Endodermal cell (in vitro differentiated cells): ENCODE results near the gene TMPRSS4. TPM values are rescaled to one million over a fixed set of nuclear protein-coding genes. Genes with fewer than 3 reads are reported as not detected.
A peak's percentile ranks its signal among the peaks of the same experiment; 100 is the strongest.

Experiments
- DNase-seq: peaks from one replicate; pipeline ENCODE4 v3.0.0-alpha.2; 2017
- H3K27ac ChIP-seq: 2 replicates; pipeline ENCODE4 v1.5.1; 2013; ENCODE audit warnings: mild to moderate bottlenecking, low read depth, low read length, moderate library complexity
- H3K27me3 ChIP-seq: 2 replicates; pipeline ENCODE4 v1.6.1; 2013; ENCODE audit warnings: mild to moderate bottlenecking, low read length, moderate library complexity; ENCODE audit not compliant: insufficient read depth, control insufficient read depth, poor library complexity, severe bottlenecking
- H3K36me3 ChIP-seq: 2 replicates; pipeline ENCODE4 v1.7.0; 2013; ENCODE audit warnings: mild to moderate bottlenecking, low read length, moderate library complexity; ENCODE audit not compliant: control insufficient read depth, insufficient read depth
- H3K4me1 ChIP-seq: one replicate; pipeline ENCODE4 v1.7.0; 2013; ENCODE audit warnings: low read length; ENCODE audit not compliant: control insufficient read depth, insufficient read depth
- H3K4me3 ChIP-seq: 2 replicates; pipeline ENCODE4 v1.5.1; 2013; ENCODE audit warnings: mild to moderate bottlenecking, low read length, moderate library complexity
- H3K9ac ChIP-seq: 2 replicates; pipeline ENCODE4 v1.6.1; 2013; ENCODE audit warnings: mild to moderate bottlenecking, low read length, moderate library complexity; ENCODE audit not compliant: poor library complexity, severe bottlenecking; ENCODE audit errors: extremely low read depth
- H3K9me3 ChIP-seq: 2 replicates; pipeline ENCODE4 v1.6.1; 2013; ENCODE audit warnings: mild to moderate bottlenecking, low read length, moderate library complexity; ENCODE audit not compliant: control insufficient read depth
- H3K27ac Mint-ChIP-seq: 2 replicates; pipeline ENCODE4 v1.8.0; 2020; ENCODE audit warnings: mixed read lengths
- H3K27me3 Mint-ChIP-seq: 2 replicates; pipeline ENCODE4 v1.8.0; 2021; ENCODE audit warnings: mild to moderate bottlenecking, mixed read lengths; ENCODE audit not compliant: insufficient read depth
- H3K36me3 Mint-ChIP-seq: 2 replicates; pipeline ENCODE4 v1.8.0; 2020; ENCODE audit warnings: low read depth, mixed read lengths
- H3K4me1 Mint-ChIP-seq: 2 replicates; pipeline ENCODE4 v1.8.0; 2020; ENCODE audit warnings: mixed read lengths
- H3K4me3 Mint-ChIP-seq: 2 replicates; pipeline ENCODE4 v1.8.0; 2020; ENCODE audit warnings: mild to moderate bottlenecking, moderate library complexity, mixed read lengths
- H3K9me3 Mint-ChIP-seq: 2 replicates; pipeline ENCODE4 v1.8.0; 2020; ENCODE audit warnings: mild to moderate bottlenecking, mixed read lengths
- WGBS, 2 experiments: methylation state at CpG; one replicate each; pipeline versions ENCODE4 v1.1.5 to v1.1.7; 2013; ENCODE audit warnings: missing lambda C conversion rate in 2 of 2, mixed read lengths in 1 of 2; ENCODE audit not compliant: insufficient coverage in 1 of 2, insufficient read length in 1 of 2; 5-methylcytosine and 5-hydroxymethylcytosine counted together
- total RNA-seq, 2 donors: library from RNA; stranded (reverse); fragmentation: NEBNext Ultra II Directional in 1 of 2; extraction: Animal tissue kit (Norgen Biotek cat#: 25700) in 1 of 2; gene quantifications; 2 replicates in 1 of 2; 3 replicates in 1 of 2; pipeline ENCODE4 v1.2.1, GENCODE V29; 2021
- TF ChIP-seq, protein P1 (sequence below): fragments of 200-600 bp; sonication (generic); conservative IDR thresholded peaks from 2 replicates; pipeline ENCODE4 v1.5.0; 2021; ENCODE audit warnings: antibody characterized with exemption, mild to moderate bottlenecking

The TMPRSS4 gene
- total RNA-seq, 2 donors from 2014 or later: not detected

DNA sequence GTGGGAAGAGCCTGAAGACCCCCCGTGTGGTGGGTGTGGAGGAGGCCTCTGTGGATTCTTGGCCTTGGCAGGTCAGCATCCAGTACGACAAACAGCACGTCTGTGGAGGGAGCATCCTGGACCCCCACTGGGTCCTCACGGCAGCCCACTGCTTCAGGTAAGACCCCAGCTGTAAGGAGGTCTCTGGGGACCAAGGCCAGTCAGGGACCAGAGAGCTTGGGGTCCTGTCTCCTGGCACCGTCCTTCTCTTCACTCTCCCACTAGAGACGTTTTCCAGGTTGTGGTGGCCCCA lies 34.8 kb downstream of the TMPRSS4 start:
- no peak for DNase-seq
- Mint-ChIP-seq H3K4me3 (no peak overlapping the region), H3K36me3 (no peaks in the 10 kb centered on the region), H3K9me3 (peaks cover 4% of the 10 kb centered on the region), H3K27me3 (peaks cover 8% of the 10 kb centered on the region), H3K27ac (no peak overlapping the region), H3K4me1 (peaks cover 6% of the 10 kb centered on the region)
- no peaks in the 10 kb centered on the region for H3K36me3 ChIP-seq
- no peaks in the 10 kb centered on the region for H3K4me1 ChIP-seq
- TF ChIP-seq, protein P1, sequence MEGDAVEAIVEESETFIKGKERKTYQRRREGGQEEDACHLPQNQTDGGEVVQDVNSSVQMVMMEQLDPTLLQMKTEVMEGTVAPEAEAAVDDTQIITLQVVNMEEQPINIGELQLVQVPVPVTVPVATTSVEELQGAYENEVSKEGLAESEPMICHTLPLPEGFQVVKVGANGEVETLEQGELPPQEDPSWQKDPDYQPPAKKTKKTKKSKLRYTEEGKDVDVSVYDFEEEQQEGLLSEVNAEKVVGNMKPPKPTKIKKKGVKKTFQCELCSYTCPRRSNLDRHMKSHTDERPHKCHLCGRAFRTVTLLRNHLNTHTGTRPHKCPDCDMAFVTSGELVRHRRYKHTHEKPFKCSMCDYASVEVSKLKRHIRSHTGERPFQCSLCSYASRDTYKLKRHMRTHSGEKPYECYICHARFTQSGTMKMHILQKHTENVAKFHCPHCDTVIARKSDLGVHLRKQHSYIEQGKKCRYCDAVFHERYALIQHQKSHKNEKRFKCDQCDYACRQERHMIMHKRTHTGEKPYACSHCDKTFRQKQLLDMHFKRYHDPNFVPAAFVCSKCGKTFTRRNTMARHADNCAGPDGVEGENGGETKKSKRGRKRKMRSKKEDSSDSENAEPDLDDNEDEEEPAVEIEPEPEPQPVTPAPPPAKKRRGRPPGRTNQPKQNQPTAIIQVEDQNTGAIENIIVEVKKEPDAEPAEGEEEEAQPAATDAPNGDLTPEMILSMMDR: no peak
- no peaks in the 10 kb centered on the region for H3K27me3 ChIP-seq
- 93 to 94% methylated on average over 5 to 6 of the region's 6 CpGs for WGBS, 2 experiments
- H3K9me3 ChIP-seq: peaks cover 8% of the 10 kb centered on the region
- H3K4me3 ChIP-seq: no peak overlapping the region
- no peak overlapping the region for H3K27ac ChIP-seq
- H3K9ac ChIP-seq: no peak overlapping the region

DNA sequence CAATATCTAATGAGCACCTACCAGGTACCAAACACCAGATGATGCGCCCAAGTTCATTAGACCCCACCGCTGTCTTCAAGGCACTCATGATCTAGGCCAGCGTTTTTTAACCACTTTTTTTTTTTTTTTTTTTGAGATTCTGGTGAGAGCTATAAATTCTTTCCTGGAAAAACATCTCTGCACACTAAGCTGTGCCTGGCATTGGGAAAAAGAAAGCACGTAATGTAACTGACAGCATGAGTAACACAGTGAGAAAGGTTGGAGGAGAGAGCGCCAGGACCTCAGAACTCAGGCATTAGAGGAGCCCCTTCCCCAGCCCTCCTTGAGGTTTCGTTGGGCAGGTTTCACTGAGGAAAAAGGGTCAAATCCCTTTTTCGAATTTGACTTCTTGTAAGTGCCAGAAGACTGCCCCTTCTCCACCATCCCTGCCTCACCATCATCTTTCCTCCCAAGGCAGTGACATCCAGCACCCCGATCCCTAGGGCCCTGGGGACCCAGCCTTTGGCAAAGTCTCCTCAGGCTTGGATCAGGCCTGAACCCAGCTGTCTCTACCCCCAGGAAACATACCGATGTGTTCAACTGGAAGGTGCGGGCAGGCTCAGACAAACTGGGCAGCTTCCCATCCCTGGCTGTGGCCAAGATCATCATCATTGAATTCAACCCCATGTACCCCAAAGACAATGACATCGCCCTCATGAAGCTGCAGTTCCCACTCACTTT lies 36.0 kb downstream of the TMPRSS4 start:
- Histone ChIP-seq H3K27ac (no peak overlapping the region), H3K4me3 (no peak overlapping the region), H3K27me3 (no peaks in the 10 kb centered on the region), H3K4me1 (peaks cover 2% of the 10 kb centered on the region), H3K9me3 (peaks cover 10% of the 10 kb centered on the region), H3K36me3 (no peaks in the 10 kb centered on the region), H3K9ac (no peak overlapping the region)
- WGBS, 2 experiments: 89 to 96% methylated on average over 7 to 11 of the region's 11 CpGs
- TF ChIP-seq, protein P1: no peak
- Mint-ChIP-seq H3K27me3 (peaks cover 9% of the 10 kb centered on the region), H3K9me3 (peaks cover 4% of the 10 kb centered on the region), H3K4me3 (no peak overlapping the region), H3K36me3 (no peaks in the 10 kb centered on the region), H3K4me1 (peaks cover 6% of the 10 kb centered on the region), H3K27ac (no peak overlapping the region)
- no peak for DNase-seq

DNA sequence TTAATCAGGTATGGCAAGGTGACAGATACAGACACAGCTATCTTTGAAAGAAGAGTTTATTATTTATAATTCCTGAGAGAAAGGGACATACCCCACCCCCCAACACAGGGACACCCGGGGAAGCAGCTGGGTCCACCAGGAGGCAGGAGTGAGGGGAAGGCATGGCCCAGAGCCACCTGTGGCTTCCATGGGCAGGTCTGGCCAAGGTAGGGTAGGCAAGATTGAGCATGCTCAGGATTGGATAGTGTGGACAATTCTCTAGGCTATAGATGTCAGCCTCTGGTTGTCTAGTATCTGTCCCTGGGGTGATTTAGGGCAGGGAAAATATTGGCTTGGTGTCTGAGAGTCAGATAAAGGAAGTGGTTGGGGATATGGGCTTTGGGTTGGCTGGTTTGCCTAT lies 37.4 kb downstream of the TMPRSS4 start:
- Histone ChIP-seq H3K27me3 (no peaks in the 10 kb centered on the region), H3K27ac (no peak overlapping the region), H3K36me3 (no peaks in the 10 kb centered on the region), H3K9ac (no peak overlapping the region), H3K4me3 (no peak overlapping the region), H3K4me1 (peaks cover 6% of the 10 kb centered on the region), H3K9me3 (peaks cover 10% of the 10 kb centered on the region)
- Mint-ChIP-seq H3K27ac (no peak overlapping the region), H3K27me3 (peaks cover 10% of the 10 kb centered on the region), H3K4me3 (no peak overlapping the region), H3K9me3 (peaks cover 4% of the 10 kb centered on the region), H3K4me1 (peaks cover 2% of the 10 kb centered on the region), H3K36me3 (no peaks in the 10 kb centered on the region)
- 64% methylated on average over 1 of the region's 1 CpG; no CpG with 5 or more reads in 1 of the 2 experiments for WGBS, 2 experiments
- DNase-seq: no peak
- TF ChIP-seq, protein P1: peak; percentile 49
